H1 (cell line): ENCODE data around the gene NUCB1. TPM values are rescaled to one million over a fixed set of nuclear protein-coding genes. Genes with fewer than 3 reads are reported as not detected.

ENCODE experiments used
- CTCF ChIA-PET: fragments of 300-600 bp; sonication (Branson Sonifier 250); formaldehyde crosslinking; loops from one replicate; lab custom pipeline; 2021; ENCODE audit not compliant: partially characterized antibody; lab: Charles Lee
- POLR2A ChIA-PET: fragments of 300-600 bp; sonication (Branson Sonifier 250); formaldehyde crosslinking; loops from one replicate; lab custom pipeline; 2021; ENCODE audit warnings: inconsistent platforms; ENCODE audit not compliant: partially characterized antibody; lab: Charles Lee
- DNase-seq, 2 experiments: peaks; one replicate each; pipeline versions ENCODE4 v3.0.0 to v3.0.0-alpha.2; 2010 to 2022; ENCODE audit warnings: low spot score in 2 of 2, low read depth in 1 of 2, mixed read lengths in 1 of 2
- FAIRE-seq: peaks from 2 replicates; lab custom pipeline; 2011; peaks lifted over from hg19 to GRCh38; lab: Jason Lieb, UNC
- H2AFZ ChIP-seq: 2 replicates; pipeline ENCODE4 v1.8.1; 2012; ENCODE audit warnings: low read length, inconsistent platforms
- H2AK5ac ChIP-seq: 2 replicates; pipeline ENCODE4 v1.6.1; 2013; ENCODE audit warnings: low read depth, low read length
- H2BK120ac ChIP-seq: replicated peaks from 2 replicates; pipeline ENCODE3; 2013; ENCODE audit warnings: low read depth, low read length, inconsistent platforms
- H2BK12ac ChIP-seq: 2 replicates; pipeline ENCODE4 v1.6.1; 2013; ENCODE audit warnings: low read depth, low read length
- H2BK15ac ChIP-seq: 2 replicates; pipeline ENCODE4 v1.6.1; 2013; ENCODE audit warnings: low read length
- H2BK20ac ChIP-seq: 2 replicates; pipeline ENCODE4 v1.6.1; 2013; ENCODE audit warnings: low read length
- H2BK5ac ChIP-seq: 2 replicates; pipeline ENCODE4 v1.6.1; 2013; ENCODE audit warnings: low read depth, low read length
- H3K14ac ChIP-seq: 2 replicates; pipeline ENCODE4 v1.6.1; 2013; ENCODE audit warnings: inconsistent platforms; ENCODE audit not compliant: insufficient read length
- H3K18ac ChIP-seq: 2 replicates; pipeline ENCODE4 v1.6.1; 2013; ENCODE audit warnings: low read length; ENCODE audit errors: extremely low read depth
- H3K23ac ChIP-seq: 2 replicates; pipeline ENCODE4 v1.6.1; 2013; ENCODE audit warnings: inconsistent platforms; ENCODE audit not compliant: insufficient read length
- H3K23me2 ChIP-seq: 2 replicates; pipeline ENCODE4 v1.6.1; 2013; ENCODE audit warnings: low read depth, low read length
- H3K27ac ChIP-seq: 2 replicates; pipeline ENCODE4 v1.6.1; 2011; ENCODE audit warnings: low read depth, low read length, inconsistent platforms
- H3K27me3 ChIP-seq, 4 experiments: replicated peaks in 1 of 4; 1 replicate in 1 of 4; 2 replicates in 3 of 4; pipeline versions ENCODE4 v1.6.1 to v1.8.1; 2011 to 2013; ENCODE audit warnings: low read length in 3 of 4, mild to moderate bottlenecking in 3 of 4, inconsistent platforms in 2 of 4, mixed read lengths in 2 of 4, moderate library complexity in 1 of 4; ENCODE audit not compliant: control insufficient read depth in 3 of 4, insufficient read depth in 3 of 4; ENCODE audit errors: extremely low read depth in 1 of 4
- H3K36me3 ChIP-seq, 4 experiments: 2 replicates each; pipeline versions ENCODE4 v1.6.1 to v1.8.1; 2011 to 2013; ENCODE audit warnings: mild to moderate bottlenecking in 4 of 4, low read length in 3 of 4, moderate library complexity in 2 of 4, control low read depth in 1 of 4, inconsistent platforms in 1 of 4; ENCODE audit not compliant: insufficient read depth in 4 of 4, control insufficient read depth in 2 of 4
- H3K4ac ChIP-seq: replicated peaks from 2 replicates; pipeline ENCODE3; 2013; ENCODE audit warnings: low read length, low read depth, mixed read lengths, inconsistent platforms; ENCODE audit not compliant: insufficient read length
- H3K4me1 ChIP-seq, 4 experiments: replicated peaks in 1 of 4; 1 replicate in 1 of 4; 2 replicates in 3 of 4; pipeline versions ENCODE4 v1.6.1 to v1.8.1; 2011 to 2013; ENCODE audit warnings: low read length in 3 of 4, inconsistent platforms in 2 of 4, mixed read lengths in 1 of 4; ENCODE audit not compliant: insufficient read depth in 4 of 4, control insufficient read depth in 3 of 4
- H3K4me2 ChIP-seq, 2 experiments: 2 replicates each; pipeline versions ENCODE4 v1.6.1 to v1.8.1; 2011 to 2013; ENCODE audit warnings: low read depth in 2 of 2, low read length in 2 of 2, control low read depth in 1 of 2, inconsistent platforms in 1 of 2, mild to moderate bottlenecking in 1 of 2; ENCODE audit not compliant: insufficient read depth in 1 of 2
- H3K4me3 ChIP-seq, 4 experiments: fragments of 200-600, 300-600 bp in 1 of 4; sonication (generic), shearing (Covaris generic), sonication (Bioruptor Twin) in 1 of 4; 2 replicates each; pipeline versions ENCODE4 v1.5.1 to v1.8.1; 2011 to 2016; ENCODE audit warnings: low read length in 4 of 4, low read depth in 3 of 4, control low read depth in 2 of 4, inconsistent platforms in 2 of 4, mild to moderate bottlenecking in 2 of 4, mixed read lengths in 1 of 4, moderate library complexity in 1 of 4; ENCODE audit not compliant: insufficient read depth in 2 of 4; ENCODE audit errors: extremely low read depth in 1 of 4
- H3K56ac ChIP-seq: replicated peaks from 2 replicates; pipeline ENCODE3; 2013; ENCODE audit warnings: low read depth, mild to moderate bottlenecking, mixed read lengths, low read length, inconsistent platforms; ENCODE audit not compliant: insufficient read length
- H3K79me1 ChIP-seq: 2 replicates; pipeline ENCODE4 v1.6.1; 2013; ENCODE audit warnings: low read depth, low read length, control low read depth
- H3K79me2 ChIP-seq, 2 experiments: 2 replicates each; pipeline versions ENCODE4 v1.6.1 to v1.8.1; 2012 to 2013; ENCODE audit warnings: low read length in 2 of 2, mild to moderate bottlenecking in 2 of 2, inconsistent platforms in 1 of 2; ENCODE audit not compliant: insufficient read depth in 2 of 2, control insufficient read depth in 1 of 2
- H3K9ac ChIP-seq, 4 experiments: replicated peaks in 1 of 4; 1 replicate in 1 of 4; 2 replicates in 3 of 4; pipeline versions ENCODE4 v1.6.1 to v1.8.1; 2011 to 2013; ENCODE audit warnings: low read depth in 3 of 4, low read length in 3 of 4, control low read depth in 2 of 4, mild to moderate bottlenecking in 2 of 4, moderate library complexity in 2 of 4, inconsistent platforms in 1 of 4; ENCODE audit errors: extremely low read depth in 1 of 4
- H3K9me3 ChIP-seq, 2 experiments: 2 replicates each; pipeline versions ENCODE4 v1.6.1 to v1.8.1; 2012 to 2013; ENCODE audit warnings: mild to moderate bottlenecking in 2 of 2, moderate library complexity in 2 of 2, control low read depth in 1 of 2, inconsistent platforms in 1 of 2, low read depth in 1 of 2, low read length in 1 of 2, mixed read lengths in 1 of 2; ENCODE audit not compliant: insufficient read depth in 2 of 2
- H4K20me1 ChIP-seq, 2 experiments: replicated peaks in 1 of 2; 2 replicates each; pipeline versions ENCODE3 to v1.8.1; 2011 to 2013; ENCODE audit warnings: inconsistent platforms in 2 of 2, low read length in 2 of 2, mild to moderate bottlenecking in 1 of 2; ENCODE audit not compliant: insufficient read depth in 2 of 2, control insufficient read depth in 1 of 2
- H4K5ac ChIP-seq: 2 replicates; pipeline ENCODE4 v1.6.1; 2013; ENCODE audit warnings: low read length, low read depth, mixed read lengths, inconsistent platforms; ENCODE audit not compliant: insufficient read length
- H4K8ac ChIP-seq: 2 replicates; pipeline ENCODE4 v1.8.0; 2013; ENCODE audit warnings: mild to moderate bottlenecking, moderate library complexity, low read length, inconsistent platforms; ENCODE audit not compliant: insufficient read depth; ENCODE audit errors: extremely low read depth
- H4K91ac ChIP-seq: replicated peaks from 2 replicates; pipeline ENCODE3; 2013; ENCODE audit warnings: low read length, mixed read lengths, inconsistent platforms; ENCODE audit not compliant: insufficient read length
- CBX5 ChIP-seq: fragments of 300-800, 300-1000 bp; sonication (generic); IDR thresholded peaks from 2 replicates; pipeline ENCODE4 v1.7.1; 2016; ENCODE audit warnings: antibody characterized with exemption, low read length, low read depth
- CEBPB ChIP-seq: IDR thresholded peaks from 2 replicates; pipeline ENCODE4 v1.6.1; 2012; ENCODE audit warnings: low read depth, low read length
- GABPA ChIP-seq: IDR thresholded peaks from 2 replicates; pipeline ENCODE4 v1.6.1; 2011; ENCODE audit warnings: mild to moderate bottlenecking, low read length, moderate library complexity, borderline replicate concordance; ENCODE audit not compliant: insufficient read depth
- HDAC6 ChIP-seq: IDR thresholded peaks from one replicate; pipeline ENCODE4 v1.7.1; 2012; ENCODE audit warnings: low read depth, mild to moderate bottlenecking, inconsistent platforms, low read length, moderate library complexity
- PHF8 ChIP-seq: fragments of 200-600 bp; sonication (generic); conservative IDR thresholded peaks from 2 replicates; pipeline ENCODE4 v1.7.1; 2012; ENCODE audit warnings: low read depth, mild to moderate bottlenecking, inconsistent platforms, low read length, moderate library complexity
- POLR2AphosphoS5 ChIP-seq: IDR thresholded peaks from 2 replicates; pipeline ENCODE4 v1.6.1; 2011; ENCODE audit warnings: low read depth, low read length
- RAD21 ChIP-seq, 2 experiments: IDR thresholded peaks in 1 of 2; conservative IDR thresholded peaks in 1 of 2; 2 replicates each; pipeline ENCODE4 v1.6.1; 2011; ENCODE audit warnings: low read depth in 2 of 2, low read length in 2 of 2, improper control_type of control experiment in 1 of 2, inconsistent platforms in 1 of 2, mild to moderate bottlenecking in 1 of 2, moderate library complexity in 1 of 2
- SP1 ChIP-seq: IDR thresholded peaks from 2 replicates; pipeline ENCODE4 v1.6.1; 2011; ENCODE audit warnings: low read depth, low read length
- SP2 ChIP-seq: IDR thresholded peaks from 2 replicates; pipeline ENCODE4 v1.6.1; 2012; ENCODE audit warnings: mild to moderate bottlenecking, low read length, inconsistent platforms
- TCF12 ChIP-seq: IDR thresholded peaks from 2 replicates; pipeline ENCODE4 v1.6.1; 2011; ENCODE audit warnings: low read depth, mild to moderate bottlenecking, low read length
- WGBS, 2 experiments: shearing (Covaris generic) in 1 of 2; methylation state at CpG; one replicate each; pipeline versions ENCODE4 v1.1.6 to v1.1.7; 2013 to 2015; ENCODE audit warnings: low lambda C conversion rate in 2 of 2, mixed read lengths in 2 of 2, inconsistent platforms in 1 of 2, low coverage in 1 of 2, missing lambda C conversion rate in 1 of 2; ENCODE audit not compliant: insufficient replicate concordance in 2 of 2, insufficient coverage in 1 of 2, insufficient read length in 1 of 2; ENCODE audit errors: extremely low coverage in 1 of 2, missing lambda C conversion rate in 1 of 2; 5-methylcytosine and 5-hydroxymethylcytosine counted together
- polyA plus RNA-seq, 7 experiments: library from polyadenylated mRNA; depleted of rRNA in 3 of 7; stranded (reverse) in 5 of 7; unstranded in 2 of 7; fragments of >200 nt in 5 of 7; fragments of 200-250 nt in 2 of 7; gene quantifications; 1 replicate in 5 of 7; 2 replicates in 1 of 7; 4 replicates in 1 of 7; pipeline versions ENCODE4 v1.2.1 to v1.2.3, GENCODE V29; 2011 to 2013; ENCODE audit warnings: missing spikeins in 2 of 7, mixed read lengths in 2 of 7
- total RNA-seq: library from RNA; stranded (reverse); fragmentation: NEBNext Ultra II Directional; extraction: Animal tissue kit (Norgen Biotek cat#: 25700); gene quantifications from 2 replicates; pipeline ENCODE4 v1.2.1, GENCODE V29; 2021
- TF ChIP-seq, protein P1 (sequence below): IDR thresholded peaks from 2 replicates; pipeline ENCODE4 v1.6.1; 2011; ENCODE audit warnings: low read depth, mild to moderate bottlenecking, low read length; ENCODE audit not compliant: insufficient read depth

The NUCB1 gene
- total and polyA plus RNA-seq, 2 of the 8 experiments (the other 6 are each of a cell fraction or from before 2014, with no cell fraction given) = 111 to 121 TPM

DNA sequence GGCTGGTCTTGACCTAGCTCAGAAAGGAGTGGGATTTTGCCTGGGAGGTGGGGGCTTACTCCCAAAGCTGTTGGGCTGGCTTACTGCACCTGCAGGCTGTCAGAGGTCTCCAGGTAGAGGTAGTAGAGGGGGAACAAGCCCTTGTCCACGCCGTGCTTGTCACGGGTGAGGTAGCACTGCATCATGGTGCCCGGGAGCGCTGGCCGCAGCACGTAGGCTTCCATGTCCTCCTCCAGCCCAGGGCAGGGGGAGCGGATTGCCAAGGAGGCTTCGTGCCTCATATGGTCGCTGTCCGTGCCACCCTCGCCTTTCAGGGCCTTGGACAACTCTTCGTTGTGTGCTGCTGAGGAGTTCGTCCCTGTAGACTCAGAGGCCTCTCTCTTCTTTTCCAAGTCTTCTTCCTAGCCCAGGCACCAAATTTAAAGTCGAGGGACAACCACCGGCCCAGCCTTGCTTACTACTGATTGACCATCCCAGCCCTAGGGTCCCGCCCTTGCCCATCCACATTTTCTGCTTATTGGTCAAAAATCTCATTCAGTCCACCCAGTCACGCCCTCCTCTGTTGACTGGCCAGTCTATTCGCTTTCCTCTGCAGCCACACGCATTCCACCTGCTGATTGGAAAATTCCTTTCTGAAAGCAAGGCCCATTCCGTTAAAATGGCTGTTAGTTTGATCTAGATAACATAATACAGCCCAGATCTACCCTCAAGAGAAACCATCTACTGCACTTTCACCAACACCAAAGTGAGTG is 12.1 kb upstream of the NUCB1 start:
- peak overlapping the region; percentile 60; the same call in 1 of the 2 replicates for H2BK12ac ChIP-seq
- H3K4me2 ChIP-seq = no peak overlapping the region
- H3K9me3 ChIP-seq = no peaks in the 10 kb centered on the region
- no peaks in the 10 kb centered on the region for H3K79me1 ChIP-seq
- no peaks in the 10 kb centered on the region for H3K79me2 ChIP-seq
- FAIRE-seq = no peak
- CTCF ChIA-PET = interaction anchor here (1.3 to 3.3 kb wide), 3 partner anchors 15 to 46 kb away, joined by 3 to 12 read pairs (median 4); no protein-coding TSS in a partner anchor
- no peaks in the 10 kb centered on the region; a peak in 1 of 8 replicates for H3K36me3 ChIP-seq
- H2BK15ac ChIP-seq = peak overlapping the region; percentile 75
- H2BK120ac ChIP-seq = no peak overlapping the region
- H3K4ac ChIP-seq = no peak overlapping the region
- H4K5ac ChIP-seq = no peak overlapping the region
- no peak overlapping the region for H3K9ac ChIP-seq
- H4K91ac ChIP-seq = peak overlapping the region; percentile 73
- peak overlapping the region; percentile 71; the same call in 1 of the 2 replicates for H4K8ac ChIP-seq
- 93% methylated on average over 21 of the region's 21 CpGs; no CpG with 5 or more reads in 1 of the 2 experiments for WGBS, 2 experiments
- POLR2A ChIA-PET = interaction anchor here (0.6 to 8.3 kb wide), 6 partner anchors 8 to 105 kb away, joined by 3 to 115 read pairs (median 4); partner anchors contain the start of genes PPP1R15A and RUVBL2
- H3K56ac ChIP-seq = no peak overlapping the region
- no peak overlapping the region for H3K23ac ChIP-seq
- H4K20me1 ChIP-seq = no peaks in the 10 kb centered on the region
- no peaks in the 10 kb centered on the region for H3K27me3 ChIP-seq
- 0 out of 2 replicates have a peak overlapping the region, but pooled peaks have one; percentile 78 for H2BK5ac ChIP-seq
- H3K4me1 ChIP-seq = peaks cover 0 to 3% (median 0%) of the 10 kb centered on the region in 4 experiments; a peak in 1 of 7 replicates
- H2AK5ac ChIP-seq = peak overlapping the region; percentile 43
- H3K14ac ChIP-seq = no peak overlapping the region
- H2AFZ ChIP-seq = no peak overlapping the region
- DNase-seq = no peak
- no peaks in the 10 kb centered on the region for H3K23me2 ChIP-seq
- H3K18ac ChIP-seq = no peak overlapping the region; the same call in 1 of the 2 replicates
- no peak overlapping the region for H2BK20ac ChIP-seq
- H3K27ac ChIP-seq = no peak overlapping the region
- H3K4me3 ChIP-seq = no peak overlapping the region
- TF ChIP-seq, protein P1, sequence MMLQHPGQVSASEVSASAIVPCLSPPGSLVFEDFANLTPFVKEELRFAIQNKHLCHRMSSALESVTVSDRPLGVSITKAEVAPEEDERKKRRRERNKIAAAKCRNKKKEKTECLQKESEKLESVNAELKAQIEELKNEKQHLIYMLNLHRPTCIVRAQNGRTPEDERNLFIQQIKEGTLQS = no peak
- TF ChIP-seq POLR2AphosphoS5 = no peak
- TF ChIP-seq TCF12 = no peak
- TF ChIP-seq CBX5 = no peak
- no peak for TF ChIP-seq SP1
- TF ChIP-seq RAD21 (IDR thresholded peaks at IDR 0.05 in 1 of 2, conservative IDR thresholded peaks at IDR 0.05 in 1 of 2; ENCODE audit: low read depth in 2 of 2, low read length in 2 of 2) = no peak
- no peak for TF ChIP-seq HDAC6
- TF ChIP-seq PHF8 = no peak
- no peak for TF ChIP-seq CEBPB
- no peak for TF ChIP-seq SP2
- no peak for TF ChIP-seq GABPA
